ENCODE data around the gene CD8B2. TPM values are rescaled to one million over a fixed set of nuclear protein-coding genes. Genes with fewer than 3 reads are reported as not detected.

The CD8B2 gene
- total RNA-seq, 1 experiment from 2014 or later: 0.14 TPM

- H3K4me1 Mint-ChIP-seq (ENCODE audit: low read depth, unreplicated experiment): no peaks in the 10 kb centered on the region
- intact Hi-C loops (cut with micrococcal nuclease; ENCODE audit: unreplicated experiment): no loop called here
- ChIA-PET CTCF (no interaction called here), POLR2A (no interaction called here)
- H3K27me3 Mint-ChIP-seq (ENCODE audit: insufficient read depth, unreplicated experiment): peaks cover 8% of the 10 kb centered on the region
- no peaks in the 10 kb centered on the region for H3K4me1 ChIP-seq
- TF ChIP-seq CTCF (IDR thresholded peaks at IDR 0.05; ENCODE audit: insufficient read depth in 1 of 2, low read depth in 1 of 2, low read length in 1 of 2, severe bottlenecking in 1 of 2, unreplicated experiment in 1 of 2): no peak
- H3K4me3 ChIP-seq (ENCODE audit: low read depth, low read length): no peak overlapping the region
- no peaks in the 10 kb centered on the region for H3K27me3 ChIP-seq (replicated peaks; ENCODE audit: control insufficient read depth, insufficient read depth, low read length)
- DNase-seq: no peak
- H3K4me3 Mint-ChIP-seq (ENCODE audit: unreplicated experiment): no peak overlapping the region
- no TSS peak for BruUV-seq (replicated peaks)
- peaks cover 22% of the 10 kb centered on the region for H3K9me3 Mint-ChIP-seq (ENCODE audit: unreplicated experiment)
- H3K9me3 ChIP-seq: no peaks in the 10 kb centered on the region
- H3K27ac Mint-ChIP-seq (ENCODE audit: unreplicated experiment): no peak overlapping the region
- no peaks in the 10 kb centered on the region for H3K36me3 ChIP-seq (ENCODE audit: control insufficient read depth, insufficient read depth, low read length)
- H3K36me3 Mint-ChIP-seq (ENCODE audit: insufficient read depth, unreplicated experiment): no peaks in the 10 kb centered on the region
These were observed 73.6 kb downstream of the CD8B2 start for GRCh38 chr2:106560773-106561172.

- Mint-ChIP-seq H3K27ac (ENCODE audit: unreplicated experiment) (no peak overlapping the region), H3K36me3 (ENCODE audit: insufficient read depth, unreplicated experiment) (no peaks in the 10 kb centered on the region), H3K9me3 (ENCODE audit: unreplicated experiment) (peaks cover 22% of the 10 kb centered on the region), H3K4me3 (ENCODE audit: unreplicated experiment) (no peak overlapping the region), H3K4me1 (ENCODE audit: low read depth, unreplicated experiment) (no peaks in the 10 kb centered on the region), H3K27me3 (ENCODE audit: insufficient read depth, unreplicated experiment) (peaks cover 8% of the 10 kb centered on the region)
- intact Hi-C loops (cut with micrococcal nuclease; ENCODE audit: unreplicated experiment): no loop called here
- Histone ChIP-seq H3K4me1 (peaks cover 3% of the 10 kb centered on the region; the same call in 1 of the 2 replicates), H3K27me3 (replicated peaks; ENCODE audit: control insufficient read depth, insufficient read depth, low read length) (no peaks in the 10 kb centered on the region), H3K9me3 (no peaks in the 10 kb centered on the region), H3K36me3 (ENCODE audit: control insufficient read depth, insufficient read depth, low read length) (no peaks in the 10 kb centered on the region), H3K4me3 (ENCODE audit: low read depth, low read length) (no peak overlapping the region)
- no peak for TF ChIP-seq CTCF (IDR thresholded peaks at IDR 0.05; ENCODE audit: insufficient read depth in 1 of 2, low read depth in 1 of 2, low read length in 1 of 2, severe bottlenecking in 1 of 2, unreplicated experiment in 1 of 2)
- DNase-seq: no peak
- BruUV-seq (replicated peaks): no TSS peak
- CTCF ChIA-PET: interaction anchor here (0.8 to 1.8 kb wide), 2 partner anchors 18 to 21 kb away, joined by 3 to 6 read pairs; no protein-coding TSS in a partner anchor
- POLR2A ChIA-PET: no interaction called here
These were observed 74.2 kb downstream of the CD8B2 start for GRCh38 chr2:106561356-106561755.

- CTCF ChIA-PET: interaction anchor here (0.8 to 1.8 kb wide), 2 partner anchors 19 to 21 kb away, joined by 3 to 6 read pairs; no protein-coding TSS in a partner anchor
These were observed 74.6 kb downstream of the CD8B2 start for GRCh38 chr2:106561803-106562202.

More at GRCh38 chr2:106561803-106562202, 74.6 kb downstream of the CD8B2 start:
- BruUV-seq (replicated peaks): no TSS peak
- no peaks in the 10 kb centered on the region for H3K36me3 ChIP-seq (ENCODE audit: control insufficient read depth, insufficient read depth, low read length)
- Mint-ChIP-seq H3K27ac (ENCODE audit: unreplicated experiment) (no peak overlapping the region), H3K4me3 (ENCODE audit: unreplicated experiment) (no peak overlapping the region), H3K27me3 (ENCODE audit: insufficient read depth, unreplicated experiment) (peaks cover 8% of the 10 kb centered on the region), H3K36me3 (ENCODE audit: insufficient read depth, unreplicated experiment) (no peaks in the 10 kb centered on the region), H3K9me3 (ENCODE audit: unreplicated experiment) (peaks cover 17% of the 10 kb centered on the region), H3K4me1 (ENCODE audit: low read depth, unreplicated experiment) (no peaks in the 10 kb centered on the region)
- TF ChIP-seq CTCF (IDR thresholded peaks at IDR 0.05; ENCODE audit: insufficient read depth in 1 of 2, low read depth in 1 of 2, low read length in 1 of 2, severe bottlenecking in 1 of 2, unreplicated experiment in 1 of 2): no peak
- H3K9me3 ChIP-seq: no peaks in the 10 kb centered on the region
- intact Hi-C loops (cut with micrococcal nuclease; ENCODE audit: unreplicated experiment): no loop called here
- H3K27me3 ChIP-seq (replicated peaks; ENCODE audit: control insufficient read depth, insufficient read depth, low read length): no peaks in the 10 kb centered on the region
- DNase-seq: no peak
- H3K4me1 ChIP-seq: peaks cover 3% of the 10 kb centered on the region; the same call in 1 of the 2 replicates
- POLR2A ChIA-PET: no interaction called here
- H3K4me3 ChIP-seq (ENCODE audit: low read depth, low read length): no peak overlapping the region
